PC-3 (cell line): ENCODE results near the gene ORMDL2. TPM values are rescaled to one million over a fixed set of nuclear protein-coding genes. Genes with fewer than 3 reads are reported as not detected.

Source experiments
- ATAC-seq: fragments of 200-7000 bp; cut with Tn5 transposase; 2 replicates; pipeline ENCODE4 v1.9.1; 2020; ENCODE audit warnings: mild to moderate bottlenecking, moderate library complexity
- BruUV-seq: library from RNA; stranded (reverse); fragments of 400-500 nt; replicated peaks from 2 replicates; lab custom pipeline; 2021; lab: Mats Ljungman, UMichigan
- CTCF ChIA-PET: fragments of 300-600 bp; sonication (Branson Sonifier 250); formaldehyde crosslinking; loops from one replicate; lab custom pipeline; 2022; ENCODE audit warnings: antibody characterized with exemption; lab: Charles Lee
- POLR2A ChIA-PET: fragments of 300-600 bp; sonication (Branson Sonifier 250); formaldehyde crosslinking; loops from one replicate; lab custom pipeline; 2022; ENCODE audit warnings: antibody characterized with exemption; ENCODE audit not compliant: unreplicated experiment; lab: Charles Lee
- DNase-seq: peaks from one replicate; pipeline ENCODE4 v3.0.0-alpha.2; 2015
- H2AFZ ChIP-seq: fragments of 300-600 bp; sonication (generic); 2 replicates; pipeline ENCODE4 v1.6.0; 2016; ENCODE audit warnings: antibody characterized with exemption, low read length
- H3F3A ChIP-seq: fragments of 300-600 bp; sonication (generic); one replicate; pipeline ENCODE4 v1.6.0; 2017; ENCODE audit warnings: antibody characterized with exemption, low read length, control low read depth, mild to moderate bottlenecking; ENCODE audit not compliant: unreplicated experiment
- H3K27ac ChIP-seq: fragments of 300-600 bp; sonication (generic); 2 replicates; pipeline ENCODE4 v1.5.1; 2016; ENCODE audit warnings: mild to moderate bottlenecking, low read length
- H3K27me3 ChIP-seq: fragments of 300-600 bp; sonication (generic); 2 replicates; pipeline ENCODE4 v1.6.1; 2016; ENCODE audit warnings: low read length, mixed read lengths
- H3K36me3 ChIP-seq: fragments of 300-600 bp; sonication (generic); 2 replicates; pipeline ENCODE4 v1.6.1; 2016; ENCODE audit warnings: low read depth, mixed run types, low read length, mixed read lengths
- H3K4me1 ChIP-seq: fragments of 300-600 bp; sonication (generic); 2 replicates; pipeline ENCODE4 v1.5.1; 2016; ENCODE audit warnings: low read length; ENCODE audit not compliant: insufficient read depth
- H3K4me2 ChIP-seq: fragments of 300-600 bp; sonication (generic); 2 replicates; pipeline ENCODE4 v1.6.0; 2016; ENCODE audit warnings: low read length
- H3K4me3 ChIP-seq: fragments of 300-600 bp; sonication (generic); 2 replicates; pipeline ENCODE4 v1.5.1; 2016; ENCODE audit warnings: mild to moderate bottlenecking, low read length, mixed read lengths
- H3K79me2 ChIP-seq: fragments of 300-600 bp; sonication (generic); 2 replicates; pipeline ENCODE4 v1.6.1; 2017; ENCODE audit warnings: low read length, mixed read lengths
- H3K9ac ChIP-seq: fragments of 300-600 bp; sonication (generic); 2 replicates; pipeline ENCODE4 v1.6.0; 2016; ENCODE audit warnings: mild to moderate bottlenecking, low read length
- H3K9me2 ChIP-seq: fragments of 300-600 bp; sonication (generic); replicated peaks from 2 replicates; pipeline ENCODE4 v1.6.1; 2016; ENCODE audit warnings: mixed run types, low read length, mixed read lengths
- H3K9me3 ChIP-seq: fragments of 300-600 bp; sonication (generic); 2 replicates; pipeline ENCODE4 v1.6.1; 2016; ENCODE audit warnings: low read length, mixed read lengths
- H4K20me1 ChIP-seq: fragments of 300-600 bp; sonication (generic); 2 replicates; pipeline ENCODE4 v1.6.1; 2016; ENCODE audit warnings: low read length, mixed read lengths
- EZH2 ChIP-seq: fragments of 300-600 bp; sonication (generic); IDR thresholded peaks from one replicate; pipeline ENCODE4 v1.6.1; 2017; ENCODE audit warnings: antibody characterized with exemption, mild to moderate bottlenecking, low read length; ENCODE audit not compliant: unreplicated experiment
- EZH2phosphoT487 ChIP-seq: fragments of 300-600 bp; sonication (generic); IDR thresholded peaks from 2 replicates; pipeline ENCODE4 v1.6.1; 2018; ENCODE audit warnings: mild to moderate bottlenecking, antibody characterized with exemption, low read length, borderline replicate concordance
- intact Hi-C: fragments of 100-400 bp; cut with micrococcal nuclease; formaldehyde crosslinking; loops from 2 replicates; pipeline ENCODE4 v1.9.0; 2023
- total RNA-seq: library from RNA; depleted of rRNA; stranded (reverse); fragments of >200 nt; gene quantifications from 2 replicates; pipeline ENCODE4 v1.2.3, GENCODE V29; 2014
- TF ChIP-seq, protein P1 (sequence below): fragments of 300-600 bp; sonication (generic); conservative IDR thresholded peaks from 2 replicates; pipeline ENCODE4 v1.5.1; 2017; ENCODE audit warnings: antibody characterized with exemption, low read depth, mild to moderate bottlenecking, low read length

Gene ORMDL2
- total RNA-seq, 1 experiment from 2014 or later = 19.2 TPM

DNA sequence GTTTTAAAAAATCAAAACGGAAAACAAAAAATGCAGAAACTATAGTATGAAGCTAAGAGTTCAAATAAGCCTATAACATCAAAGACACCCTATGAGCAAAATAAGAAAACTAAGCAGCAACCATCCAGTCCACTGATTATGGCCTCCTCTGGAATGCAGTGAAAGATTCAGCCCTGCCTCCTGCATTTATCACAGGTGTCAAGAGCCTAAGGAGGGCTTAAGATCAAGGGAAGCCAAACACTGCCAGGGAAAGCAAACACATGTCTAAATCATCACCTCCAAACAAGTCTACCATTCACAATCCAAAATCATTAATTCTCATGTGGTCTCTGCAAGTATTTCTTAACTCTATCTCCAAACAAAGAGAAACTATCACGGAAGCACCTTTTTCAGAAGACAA is 28.7 kb upstream of the ORMDL2 start:
- Histone ChIP-seq H2AFZ (no peak overlapping the region), H3K4me2 (no peak overlapping the region), H4K20me1 (no peaks in the 10 kb centered on the region), H3K4me1 (no peaks in the 10 kb centered on the region), H3K9me2 (no peaks in the 10 kb centered on the region), H3K27ac (no peak overlapping the region), H3K79me2 (no peaks in the 10 kb centered on the region), H3K27me3 (no peaks in the 10 kb centered on the region), H3F3A (no peaks in the 10 kb centered on the region), H3K4me3 (no peak overlapping the region), H3K36me3 (peaks cover 60% of the 10 kb centered on the region), H3K9me3 (no peaks in the 10 kb centered on the region), H3K9ac (no peak overlapping the region)
- TF ChIP-seq EZH2 = no peak
- TF ChIP-seq, protein P1, sequence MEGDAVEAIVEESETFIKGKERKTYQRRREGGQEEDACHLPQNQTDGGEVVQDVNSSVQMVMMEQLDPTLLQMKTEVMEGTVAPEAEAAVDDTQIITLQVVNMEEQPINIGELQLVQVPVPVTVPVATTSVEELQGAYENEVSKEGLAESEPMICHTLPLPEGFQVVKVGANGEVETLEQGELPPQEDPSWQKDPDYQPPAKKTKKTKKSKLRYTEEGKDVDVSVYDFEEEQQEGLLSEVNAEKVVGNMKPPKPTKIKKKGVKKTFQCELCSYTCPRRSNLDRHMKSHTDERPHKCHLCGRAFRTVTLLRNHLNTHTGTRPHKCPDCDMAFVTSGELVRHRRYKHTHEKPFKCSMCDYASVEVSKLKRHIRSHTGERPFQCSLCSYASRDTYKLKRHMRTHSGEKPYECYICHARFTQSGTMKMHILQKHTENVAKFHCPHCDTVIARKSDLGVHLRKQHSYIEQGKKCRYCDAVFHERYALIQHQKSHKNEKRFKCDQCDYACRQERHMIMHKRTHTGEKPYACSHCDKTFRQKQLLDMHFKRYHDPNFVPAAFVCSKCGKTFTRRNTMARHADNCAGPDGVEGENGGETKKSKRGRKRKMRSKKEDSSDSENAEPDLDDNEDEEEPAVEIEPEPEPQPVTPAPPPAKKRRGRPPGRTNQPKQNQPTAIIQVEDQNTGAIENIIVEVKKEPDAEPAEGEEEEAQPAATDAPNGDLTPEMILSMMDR = no peak
- TF ChIP-seq EZH2phosphoT487 = no peak
- intact Hi-C loops = no loop called here
- POLR2A ChIA-PET = no interaction called here
- ATAC-seq = no peak
- no TSS peak for BruUV-seq
- CTCF ChIA-PET = no interaction called here
- no peak for DNase-seq

DNA sequence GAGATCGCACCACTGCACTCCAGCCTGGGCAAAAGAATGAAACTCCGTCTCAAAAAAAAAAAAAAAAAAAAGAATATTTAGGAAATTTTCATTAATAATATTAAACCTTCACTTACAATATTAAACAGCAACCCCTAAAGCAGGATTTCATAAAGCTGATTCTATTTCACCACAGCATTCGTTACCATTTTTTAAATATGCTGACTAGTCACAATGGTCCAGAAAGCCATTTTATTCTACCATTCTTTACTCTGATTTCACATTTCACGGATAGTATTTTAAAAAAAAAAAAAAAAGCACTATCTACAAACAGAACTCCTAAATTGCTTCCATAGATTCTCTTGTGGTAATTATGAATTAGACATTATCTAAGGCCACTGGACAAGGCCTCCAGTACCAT is 27.9 kb upstream of the ORMDL2 start:
- no peaks in the 10 kb centered on the region for H3K9me2 ChIP-seq
- no peak overlapping the region for H3K4me3 ChIP-seq
- no peaks in the 10 kb centered on the region for H3K9me3 ChIP-seq
- H3K9ac ChIP-seq = no peak overlapping the region
- H4K20me1 ChIP-seq = no peaks in the 10 kb centered on the region
- no peak overlapping the region for H2AFZ ChIP-seq
- H3K79me2 ChIP-seq = no peaks in the 10 kb centered on the region
- no peak overlapping the region for H3K27ac ChIP-seq
- no peaks in the 10 kb centered on the region for H3F3A ChIP-seq
- TF ChIP-seq EZH2 (no peak), EZH2phosphoT487 (no peak)
- TF ChIP-seq, protein P1 = no peak
- DNase-seq = no peak
- H3K4me2 ChIP-seq = no peak overlapping the region
- intact Hi-C loops = no loop called here
- ChIA-PET CTCF (no interaction called here), POLR2A (no interaction called here)
- H3K27me3 ChIP-seq = no peaks in the 10 kb centered on the region
- BruUV-seq = no TSS peak
- peaks cover 59% of the 10 kb centered on the region for H3K36me3 ChIP-seq
- H3K4me1 ChIP-seq = no peaks in the 10 kb centered on the region
- ATAC-seq = no peak

GRCh38 chr12:55795950-55796349 is 21.9 kb upstream of the ORMDL2 start:
- H3K36me3 ChIP-seq = peaks cover 69% of the 10 kb centered on the region
- no peak overlapping the region for H2AFZ ChIP-seq
- H3K9me2 ChIP-seq = no peaks in the 10 kb centered on the region
- no peaks in the 10 kb centered on the region for H3K79me2 ChIP-seq
- CTCF ChIA-PET = no interaction called here
- ATAC-seq (no peak), DNase-seq (no peak)
- POLR2A ChIA-PET = no interaction called here
- H3K9me3 ChIP-seq = no peaks in the 10 kb centered on the region
- no peak for TF ChIP-seq EZH2
- TF ChIP-seq, protein P1 = no peak
- TF ChIP-seq EZH2phosphoT487 = no peak
- no peaks in the 10 kb centered on the region for H3K4me1 ChIP-seq
- H3K4me2 ChIP-seq = no peak overlapping the region
- H4K20me1 ChIP-seq = no peaks in the 10 kb centered on the region
- no peaks in the 10 kb centered on the region for H3F3A ChIP-seq
- intact Hi-C loops = no loop called here
- no peak overlapping the region for H3K9ac ChIP-seq
- H3K4me3 ChIP-seq = no peak overlapping the region
- no peak overlapping the region for H3K27ac ChIP-seq
- H3K27me3 ChIP-seq = no peaks in the 10 kb centered on the region
- BruUV-seq = no TSS peak
